MM.1S (cell line): ENCODE measurements around the gene LPCAT1.

ENCODE experiments used
- CTCF ChIP-seq: fragments of 300-600 bp; sonication (generic); IDR thresholded peaks from 2 replicates; pipeline ENCODE4 v1.5.1; 2016; ENCODE audit warnings: antibody characterized with exemption, low read length, mixed read lengths
- EZH2 ChIP-seq: fragments of 300-600 bp; sonication (generic); optimal IDR thresholded peaks from 2 replicates; pipeline ENCODE3; 2017; ENCODE audit warnings: low read depth, mild to moderate bottlenecking, antibody characterized with exemption, low read length, mixed read lengths

- TF ChIP-seq CTCF (no peak), EZH2 (no peak)
These were observed 12.7 kb downstream of the LPCAT1 start for GRCh38 chr5:1511048-1511447.
